Subcutaneous adipose tissue (tissue), 4 donors: ENCODE results near the gene SPATA20. TPM values are rescaled to one million over a fixed set of nuclear protein-coding genes. Genes with fewer than 3 reads are reported as not detected.

Source experiments
- CTCF ChIP-seq: fragments of 450-650 bp; IDR thresholded peaks from one replicate; pipeline ENCODE4 v1.5.1; 2016; ENCODE audit warnings: low read depth, mild to moderate bottlenecking, control low read depth, antibody characterized with exemption, moderate library complexity
- total RNA-seq, 4 donors: library from RNA; depleted of rRNA; stranded (reverse); fragments of >200 nt; gene quantifications; one replicate each; pipeline ENCODE4 v1.1.0, GENCODE V29; 2016

The SPATA20 gene
- total RNA-seq, 4 donors from 2014 or later: 24.5 to 64.0 (median 48.9) TPM

GRCh38 chr17:50569592-50569991 is 22.6 kb downstream of the SPATA20 start:
- no peak for TF ChIP-seq CTCF

GRCh38 chr17:50570032-50570431 is 23.1 kb downstream of the SPATA20 start:
- no peak for TF ChIP-seq CTCF

GRCh38 chr17:50570528-50570927 is 23.6 kb downstream of the SPATA20 start:
- TF ChIP-seq CTCF: no peak

- no peak for TF ChIP-seq CTCF
Measured at GRCh38 chr17:50571681-50572080, 24.7 kb downstream of the SPATA20 start.

- TF ChIP-seq CTCF: no peak
Measured at GRCh38 chr17:50572541-50572940, 25.6 kb downstream of the SPATA20 start.

- no peak for TF ChIP-seq CTCF
Measured at GRCh38 chr17:50573866-50574611, 27.1 kb downstream of the SPATA20 start.

GRCh38 chr17:50575581-50576210 is 28.7 kb downstream of the SPATA20 start:
- TF ChIP-seq CTCF: no peak
